Left kidney (tissue), 2 donors: ENCODE results near the gene ZNF473. TPM values are rescaled to one million over a fixed set of nuclear protein-coding genes. Genes with fewer than 3 reads are reported as not detected.
"Not testable (repeated sequence)": the region's sequence is repeated elsewhere in the genome, so short reads cannot be mapped to it uniquely, and the experiment has no call there.

Experiments used
- DNase-seq: peaks from one replicate; pipeline ENCODE4 v3.0.0-alpha.2; 2013
- polyA plus RNA-seq: library from polyadenylated mRNA; unstranded; fragments of 120-200 nt; gene quantifications from one replicate; pipeline ENCODE4 v1.2.1, GENCODE V29; 2013; ENCODE audit not compliant: insufficient read length

ZNF473 gene
- polyA plus RNA-seq, 1 donor, result 19.1 TPM

GRCh38 chr19:50047671-50048070 is 21.9 kb downstream of the ZNF473 start:
- no peak for DNase-seq

GRCh38 chr19:50050406-50051227 is 24.8 kb downstream of the ZNF473 start:
- peak; percentile 83 for DNase-seq

- DNase-seq, result not testable (repeated sequence)
These were observed 25.6 kb downstream of the ZNF473 start for GRCh38 chr19:50051228-50051895.

- no peak for DNase-seq
These were observed 26.2 kb downstream of the ZNF473 start for GRCh38 chr19:50051964-50052363.

DNA sequence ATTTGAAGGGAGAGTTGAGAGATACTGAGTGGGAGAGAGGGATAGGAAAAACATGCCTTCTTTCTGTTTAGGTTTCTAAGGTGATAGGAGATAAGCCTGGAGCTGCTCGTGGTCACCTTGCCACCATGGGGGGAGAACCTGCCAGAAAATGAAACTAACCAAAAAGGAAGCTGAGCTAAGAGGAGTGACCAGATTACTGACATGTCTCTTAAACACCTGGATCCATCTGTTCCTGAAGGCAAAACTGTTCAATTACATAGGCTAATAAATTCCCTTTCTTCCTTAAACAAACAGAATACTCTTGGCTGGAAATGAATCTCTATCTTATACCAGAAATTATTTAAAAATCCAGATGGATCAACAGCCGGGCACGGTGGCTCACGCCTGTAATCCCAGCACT is 27.3 kb downstream of the ZNF473 start:
- DNase-seq, result no peak

DNA sequence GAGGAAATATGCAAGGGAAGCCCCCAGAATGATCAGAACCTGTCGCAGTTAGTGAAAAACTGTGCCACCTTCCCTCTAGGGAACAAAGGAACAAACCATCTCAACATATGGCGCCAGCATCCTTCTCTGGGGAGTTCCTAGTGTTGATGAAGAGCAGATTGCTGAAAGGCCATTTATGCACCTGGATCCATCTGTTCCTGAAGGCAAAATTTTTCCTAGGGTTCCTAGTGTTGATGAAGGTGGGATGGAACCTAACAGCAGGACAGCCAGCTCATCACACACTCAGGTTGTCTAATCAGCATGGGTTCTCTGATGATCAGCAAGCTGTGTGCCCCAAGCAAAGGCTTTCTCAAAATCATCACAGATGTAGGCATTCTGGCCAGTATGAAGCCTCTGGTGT is 32.6 kb downstream of the ZNF473 start:
- DNase-seq, result no peak

DNA sequence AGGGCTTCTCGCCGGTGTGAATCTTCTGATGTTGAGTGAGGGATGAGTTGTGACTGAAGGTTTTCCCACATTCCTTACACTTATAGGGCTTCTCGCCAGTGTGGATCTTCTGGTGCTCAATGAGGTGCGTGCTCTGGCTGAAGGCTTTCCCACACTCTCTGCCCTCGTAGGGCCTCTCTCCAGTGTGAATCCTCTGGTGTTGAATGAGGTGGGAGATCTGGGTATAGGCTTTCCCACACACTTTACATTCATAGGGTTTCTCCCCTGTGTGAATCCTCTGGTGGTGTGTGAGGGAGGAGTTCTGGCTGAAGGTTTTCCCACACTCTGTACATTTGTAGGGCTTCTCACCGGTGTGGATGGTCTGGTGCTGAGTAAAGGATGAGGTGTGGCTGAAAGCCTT is 33.2 kb downstream of the ZNF473 start:
- DNase-seq, result no peak

DNA sequence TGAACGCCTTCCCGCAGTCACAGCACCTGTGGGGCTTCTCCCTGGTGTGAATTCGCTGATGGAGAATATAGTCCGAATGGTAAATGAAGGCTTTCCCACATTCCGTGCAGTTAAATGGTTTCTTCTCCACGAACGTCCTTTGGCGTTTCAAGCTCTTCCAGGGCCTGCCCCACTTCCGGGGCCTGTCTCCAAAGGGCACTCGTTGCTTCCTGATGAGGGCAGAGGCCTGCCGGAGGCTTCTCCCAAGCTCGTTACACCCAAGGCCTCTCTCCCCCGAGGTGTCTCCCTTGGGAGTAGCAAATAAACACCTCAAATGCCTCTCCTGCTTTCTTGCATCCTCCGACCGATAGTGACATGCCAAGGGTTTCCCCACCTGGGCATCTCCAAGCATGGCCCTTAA is 34.3 kb downstream of the ZNF473 start:
- no peak for DNase-seq

GRCh38 chr19:50061650-50062049 is 35.8 kb downstream of the ZNF473 start:
- no peak for DNase-seq

- DNase-seq, result no peak
These were observed 40.1 kb downstream of the ZNF473 start for GRCh38 chr19:50065938-50066337.

GRCh38 chr19:50067575-50067974 is 41.8 kb downstream of the ZNF473 start:
- DNase-seq, result no peak

GRCh38 chr19:50068382-50068781 is 42.6 kb downstream of the ZNF473 start:
- DNase-seq, result not testable (repeated sequence)

- DNase-seq, result not testable (repeated sequence)
These were observed 49.3 kb downstream of the ZNF473 start for GRCh38 chr19:50075076-50075475.

DNA sequence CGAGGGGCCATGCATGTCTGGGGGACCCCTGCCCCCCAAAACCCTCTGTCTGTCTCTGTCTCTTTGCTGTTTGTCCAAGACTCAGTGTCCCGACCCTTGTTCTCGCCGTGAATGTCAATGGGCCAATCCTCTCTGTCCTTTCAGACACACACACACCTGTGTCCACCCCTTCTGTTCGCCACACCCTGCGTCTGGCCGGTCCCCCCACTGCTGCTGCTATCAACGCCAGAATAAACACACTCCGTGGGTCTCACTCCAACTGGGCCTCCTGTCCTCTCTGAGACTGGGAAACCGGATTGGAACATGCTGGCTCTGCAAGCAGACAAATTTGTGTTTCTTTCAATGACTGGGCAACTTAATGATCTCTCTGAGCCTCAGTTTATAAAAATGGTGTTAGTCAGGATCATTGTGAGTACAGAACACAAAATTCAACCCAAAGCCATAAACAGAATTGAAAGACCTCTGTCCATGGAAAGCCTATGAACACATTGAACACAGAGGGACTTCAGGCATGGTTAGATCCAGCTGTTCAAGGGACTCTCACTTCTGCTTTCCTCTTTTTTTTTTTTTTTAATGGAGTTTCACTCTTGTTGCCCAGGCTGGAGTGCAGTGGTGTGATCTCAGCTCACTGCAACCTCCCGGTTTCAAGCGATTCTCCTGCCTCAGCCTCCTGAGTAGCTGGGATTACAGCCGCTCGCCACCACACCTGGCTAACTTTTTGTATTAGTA is 50.0 kb downstream of the ZNF473 start:
- not testable (repeated sequence) for DNase-seq

DNA sequence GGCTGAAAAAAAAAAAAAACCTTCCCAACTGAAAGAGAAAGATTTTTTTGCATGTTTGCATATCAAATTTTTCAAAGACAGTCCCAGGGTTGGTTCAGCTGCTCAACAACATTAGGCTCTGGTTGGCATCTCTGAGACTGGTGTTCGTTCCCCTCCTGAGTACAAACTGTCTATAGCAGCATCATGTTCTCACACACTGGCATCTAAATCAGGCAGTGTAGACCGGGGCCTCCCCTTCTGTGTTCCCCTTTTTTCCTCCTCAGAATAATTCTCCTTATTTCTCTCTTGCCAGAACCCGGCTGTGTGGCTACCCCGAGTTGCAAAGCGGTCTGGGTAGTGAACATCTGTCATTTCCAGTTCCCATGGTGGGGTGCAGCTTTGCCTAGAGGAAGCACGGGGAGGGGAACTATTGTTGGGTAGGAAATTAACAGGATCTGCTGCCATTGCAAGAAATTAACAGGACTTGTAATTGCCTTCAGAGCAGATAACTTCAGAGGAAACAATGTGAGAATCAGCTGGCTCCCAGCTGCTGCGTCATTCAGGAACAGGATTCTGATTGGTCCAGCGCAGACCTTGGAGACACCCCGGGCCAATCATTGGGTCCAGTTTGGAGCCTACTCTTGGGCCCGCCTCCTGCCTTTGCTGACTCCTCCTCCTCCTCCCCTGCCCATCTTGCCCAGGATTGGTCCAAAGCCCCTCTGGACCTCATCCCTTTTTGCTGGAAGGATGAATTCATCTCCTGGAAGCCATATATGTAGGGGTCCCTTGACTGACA is 51.0 kb downstream of the ZNF473 start:
- DNase-seq, result not testable (repeated sequence)

DNA sequence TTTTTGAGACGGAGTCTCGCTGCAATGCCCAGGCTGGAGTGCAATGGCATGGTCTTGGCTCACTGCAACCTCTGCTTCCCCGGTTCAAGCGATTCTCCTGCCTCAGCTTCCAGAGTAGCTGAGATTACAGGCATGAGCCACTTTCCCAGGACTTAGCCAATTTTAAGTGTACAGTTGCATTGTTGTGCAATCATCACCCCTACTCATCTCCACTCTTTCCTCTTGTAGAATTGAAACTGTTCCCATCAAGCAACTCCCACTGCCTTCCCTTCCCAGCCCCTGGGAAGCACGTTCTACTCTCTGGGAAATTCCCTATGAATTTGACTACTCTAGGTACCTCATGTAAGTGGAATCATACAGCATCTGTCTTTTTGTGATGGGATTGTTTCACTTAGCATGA is 53.2 kb downstream of the ZNF473 start:
- DNase-seq, result not testable (repeated sequence)

DNA sequence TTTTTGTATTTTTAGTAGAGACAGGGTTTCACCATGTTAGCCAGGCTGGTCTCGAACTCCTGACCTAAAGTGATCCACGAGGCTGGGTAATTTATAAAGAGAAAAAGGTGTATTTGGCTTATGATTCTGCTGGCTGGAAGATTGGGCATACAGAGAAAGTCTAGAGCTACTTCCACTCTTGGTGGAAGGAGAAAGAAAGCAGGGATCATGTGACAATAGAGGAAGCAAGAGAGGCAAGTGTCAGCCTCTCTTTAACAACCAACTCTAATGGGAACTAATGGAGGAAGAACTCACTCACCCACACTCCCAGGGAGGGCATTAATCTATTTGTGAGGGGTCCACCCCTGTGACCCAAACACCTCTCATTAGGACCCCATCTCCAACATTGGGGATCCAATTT is 58.6 kb downstream of the ZNF473 start:
- not testable (repeated sequence) for DNase-seq

DNA sequence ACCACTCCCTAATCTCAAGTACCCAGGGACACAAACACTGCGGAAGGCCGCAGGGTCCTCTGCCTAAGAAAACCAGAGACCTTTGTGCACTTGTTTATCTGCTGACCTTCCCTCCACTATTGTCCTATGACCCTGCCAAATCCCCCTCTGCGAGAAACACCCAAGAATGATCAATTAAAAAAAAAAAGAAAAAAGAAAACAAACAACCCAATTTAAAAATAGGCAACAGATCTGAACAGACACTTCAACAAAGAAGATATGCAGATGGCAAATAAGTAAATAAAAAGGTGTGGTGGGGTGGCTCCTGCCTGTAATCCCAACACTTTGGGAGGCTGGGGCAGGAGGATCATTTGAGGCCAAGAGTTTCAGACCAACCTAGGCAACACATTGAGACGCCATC is 61.3 kb downstream of the ZNF473 start:
- DNase-seq, result not testable (repeated sequence)

- not testable (repeated sequence) for DNase-seq
These were observed 64.9 kb downstream of the ZNF473 start for GRCh38 chr19:50090706-50091105.

GRCh38 chr19:50091786-50092185 is 66.0 kb downstream of the ZNF473 start:
- DNase-seq, result not testable (repeated sequence)

DNA sequence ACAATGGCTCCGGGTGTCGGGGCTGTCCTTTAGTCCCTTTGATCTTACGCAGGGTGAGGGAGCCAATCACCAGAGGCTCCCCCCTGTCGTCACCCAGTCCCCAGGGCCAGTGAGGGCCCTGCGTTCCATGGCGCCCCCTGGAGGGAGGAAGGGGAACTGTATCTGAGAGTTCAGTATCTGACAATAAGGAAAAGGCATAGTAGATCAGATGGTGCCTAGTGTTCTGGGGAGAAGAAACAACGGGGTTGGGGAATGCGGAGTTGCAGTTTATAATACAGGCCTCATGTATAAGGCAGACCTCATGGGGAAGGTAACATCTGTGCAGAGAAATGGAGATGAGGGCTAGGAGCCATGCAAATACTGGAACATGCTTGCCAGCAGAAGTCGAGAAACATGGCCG is 66.8 kb downstream of the ZNF473 start:
- DNase-seq, result not testable (repeated sequence)

DNA sequence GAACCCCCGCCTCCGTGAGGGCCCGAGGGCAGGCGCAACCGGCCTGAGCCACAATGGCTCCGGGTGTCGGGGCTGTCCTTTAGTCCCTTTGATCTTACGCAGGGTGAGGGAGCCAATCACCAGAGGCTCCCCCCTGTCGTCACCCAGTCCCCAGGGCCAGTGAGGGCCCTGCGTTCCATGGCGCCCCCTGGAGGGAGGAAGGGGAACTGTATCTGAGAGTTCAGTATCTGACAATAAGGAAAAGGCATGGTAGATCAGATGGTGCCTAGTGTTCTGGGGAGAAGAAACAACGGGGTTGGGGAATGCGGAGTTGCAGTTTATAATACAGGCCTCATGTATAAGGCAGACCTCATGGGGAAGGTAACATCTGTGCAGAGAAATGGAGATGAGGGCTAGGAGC is 72.1 kb downstream of the ZNF473 start:
- not testable (repeated sequence) for DNase-seq
